GM19452 (cell line): ENCODE results near the gene HLA-B.

Source experiments
- ATAC-seq: cut with Tn5 transposase; IDR thresholded peaks from one replicate; pipeline ENCODE4 v1.9.1; 2021; ENCODE audit not compliant: unreplicated experiment

HLA-B gene

DNA sequence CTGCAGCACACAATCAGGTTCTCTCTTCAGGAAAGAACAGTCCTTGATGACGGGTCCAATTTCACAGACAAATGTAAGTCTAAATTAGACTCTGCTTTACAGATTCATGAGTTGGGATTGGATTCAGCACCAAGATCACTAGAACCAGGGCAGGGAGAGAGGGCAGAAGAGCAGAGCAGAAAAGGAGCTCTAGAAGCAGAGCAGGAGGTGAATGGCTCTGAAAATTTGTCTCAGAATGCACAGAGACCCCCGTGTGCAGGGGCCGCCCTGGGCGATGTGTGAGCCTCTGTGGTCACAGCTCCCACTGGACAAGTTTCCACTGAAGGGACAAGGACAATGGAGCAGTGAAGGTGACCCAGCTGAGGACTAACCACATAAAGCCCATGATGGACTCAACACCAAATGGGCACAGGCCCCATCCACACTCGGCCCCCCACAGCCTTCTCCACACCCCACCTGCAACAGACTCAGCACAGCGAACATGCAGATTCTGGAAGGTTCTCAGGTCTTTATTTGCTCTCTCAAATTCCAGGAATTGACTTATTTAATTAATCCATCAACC, 3.5 kb downstream of the HLA-B start:
- no peak for ATAC-seq

DNA sequence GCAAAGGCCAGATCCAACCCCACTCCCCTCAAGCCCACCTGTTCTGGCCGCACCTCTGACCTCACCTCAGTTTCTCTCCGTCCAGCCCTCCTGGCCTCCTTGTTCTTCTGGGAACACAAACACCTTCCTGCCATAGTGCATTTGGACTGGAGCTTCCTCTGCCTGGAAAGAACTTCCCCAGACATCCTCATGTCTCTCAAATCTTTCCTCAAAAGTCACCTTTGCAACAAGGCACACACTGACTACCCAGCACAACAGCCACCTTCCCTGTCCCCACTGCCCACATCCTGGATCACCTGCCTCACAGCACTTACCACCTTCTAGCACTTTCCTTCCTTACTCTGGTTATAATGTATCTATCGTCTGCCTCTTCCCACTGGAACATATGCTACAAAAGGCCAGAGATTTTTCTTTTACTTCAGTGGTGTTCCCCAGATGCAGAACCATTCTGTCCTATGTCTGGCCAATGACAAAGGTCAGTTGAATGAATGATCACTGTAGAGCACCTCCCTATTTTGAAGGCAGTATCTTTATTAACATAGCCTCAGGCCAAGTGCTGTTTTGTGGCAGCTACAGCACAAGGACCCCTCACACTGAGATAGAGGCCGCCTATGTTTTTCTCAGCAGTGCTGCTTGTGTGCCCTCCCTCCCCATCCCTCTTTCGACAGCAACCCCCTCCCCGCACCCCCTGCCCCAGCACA, 4.1 kb downstream of the HLA-B start:
- no peak for ATAC-seq

DNA sequence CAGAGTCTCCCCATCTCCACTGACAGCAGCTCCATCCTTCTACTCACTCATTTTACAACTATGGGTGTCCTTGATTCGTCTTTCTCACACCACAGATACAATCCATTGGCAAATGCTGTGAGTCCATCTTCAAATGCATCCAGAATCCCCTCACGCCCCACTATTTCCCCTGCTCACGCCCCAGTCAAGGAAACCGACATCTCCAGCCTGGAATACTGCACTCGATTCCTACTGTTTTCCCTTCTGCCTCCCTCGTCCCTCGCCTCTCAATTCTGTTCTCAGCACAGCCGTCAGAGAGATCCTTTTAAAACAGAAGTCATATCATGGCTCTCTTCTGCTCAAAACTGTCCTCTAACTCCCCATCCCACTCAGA, 4.7 kb downstream of the HLA-B start:
- ATAC-seq: no peak

DNA sequence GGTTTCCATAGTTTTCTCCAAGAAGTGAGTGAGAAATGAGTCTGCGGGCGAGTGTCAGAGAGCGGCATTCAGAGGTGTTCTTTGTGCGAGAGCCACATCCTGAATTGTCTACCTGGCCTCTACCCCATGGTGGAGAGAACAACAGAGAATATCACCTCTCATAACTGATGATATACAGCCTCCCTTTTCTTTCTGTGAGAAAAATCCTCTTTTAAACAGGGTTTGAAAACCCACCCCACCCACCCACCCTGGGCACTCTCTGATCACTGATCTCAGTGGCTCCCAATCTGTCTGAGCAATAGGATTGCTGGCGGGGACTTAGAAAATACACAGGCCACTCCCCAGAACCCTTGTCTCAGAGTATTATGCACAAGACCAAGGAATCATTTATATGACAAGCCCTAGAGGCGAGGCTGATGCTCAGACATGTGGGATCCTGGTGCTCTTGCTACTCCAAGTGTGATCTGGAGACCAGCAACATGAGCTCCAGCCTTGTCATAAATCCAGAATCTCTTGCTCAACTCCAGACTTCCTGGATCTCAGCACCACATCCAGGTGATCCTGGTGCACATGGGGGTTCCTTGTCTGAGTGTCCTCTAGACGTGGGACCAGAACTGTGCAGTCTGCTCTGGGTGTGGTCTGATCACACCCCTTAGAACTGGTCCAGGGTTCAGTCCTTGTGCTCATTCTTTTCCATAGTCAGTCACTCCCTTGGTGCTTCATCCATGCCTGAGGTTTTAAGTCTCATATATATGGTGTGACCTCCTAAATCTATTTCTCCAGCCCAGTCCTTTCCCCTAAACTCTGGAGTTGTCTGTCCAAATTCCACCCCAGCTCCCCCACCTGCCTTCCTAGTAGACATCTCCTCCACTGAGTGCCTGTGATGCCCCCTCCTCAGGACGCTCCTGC, 5.3 kb downstream of the HLA-B start:
- no peak for ATAC-seq

DNA sequence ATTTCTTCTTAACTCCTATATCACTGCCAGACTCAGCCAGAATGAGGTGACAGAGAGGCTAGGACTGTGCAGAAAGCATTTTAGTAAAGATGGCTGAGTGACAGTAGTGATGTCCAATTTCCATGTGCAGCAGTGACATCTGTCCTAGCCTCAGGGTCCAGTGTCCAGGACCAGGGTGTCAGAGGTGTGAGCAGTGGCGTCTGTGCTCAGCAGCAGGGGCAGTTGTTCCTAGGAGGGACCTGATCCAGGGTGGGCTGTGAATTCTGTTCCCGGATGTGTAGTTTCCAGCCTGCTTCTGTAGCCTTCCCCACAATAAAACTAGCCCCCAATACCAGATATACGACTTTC, 6.0 kb downstream of the HLA-B start:
- no peak for ATAC-seq

DNA sequence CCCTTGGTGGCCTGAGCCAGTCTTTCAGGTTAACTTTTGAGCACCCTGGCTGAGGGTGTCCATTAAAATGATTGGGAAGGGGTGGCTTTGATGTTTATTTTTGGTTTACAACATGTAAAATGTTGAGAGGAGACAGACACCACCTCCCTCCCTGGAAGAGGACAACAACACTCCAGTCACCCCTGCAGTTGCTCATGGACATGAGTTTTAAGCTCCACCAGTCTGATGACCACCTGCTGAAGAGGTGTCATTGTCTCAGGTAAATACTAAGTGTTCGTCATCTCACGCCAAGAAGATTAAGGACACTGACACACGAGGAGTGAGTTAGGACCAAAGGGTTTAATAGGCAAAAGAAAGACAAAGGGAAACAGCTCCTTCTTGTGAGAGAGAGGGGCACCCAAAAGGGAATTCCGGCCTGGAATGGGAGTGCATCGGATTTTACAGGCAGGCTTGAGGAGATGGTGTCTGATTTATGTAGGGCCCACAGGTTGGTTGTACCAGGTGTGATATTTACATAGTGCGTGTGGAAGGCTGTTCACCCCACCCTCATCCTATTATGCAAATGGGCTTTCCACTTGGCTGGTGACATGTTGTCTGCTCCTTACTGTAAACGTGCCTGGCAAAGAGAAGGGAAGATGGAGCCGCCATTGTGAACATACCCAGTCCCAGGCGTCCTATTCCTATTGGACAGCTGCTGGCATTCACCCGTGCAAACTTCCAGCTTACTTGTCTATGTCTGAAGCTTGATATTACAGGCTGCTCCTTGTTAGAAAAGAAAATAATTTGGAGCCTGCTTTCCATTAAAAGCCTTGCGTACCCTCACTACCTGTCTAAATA, 6.6 kb downstream of the HLA-B start:
- ATAC-seq: no peak

DNA sequence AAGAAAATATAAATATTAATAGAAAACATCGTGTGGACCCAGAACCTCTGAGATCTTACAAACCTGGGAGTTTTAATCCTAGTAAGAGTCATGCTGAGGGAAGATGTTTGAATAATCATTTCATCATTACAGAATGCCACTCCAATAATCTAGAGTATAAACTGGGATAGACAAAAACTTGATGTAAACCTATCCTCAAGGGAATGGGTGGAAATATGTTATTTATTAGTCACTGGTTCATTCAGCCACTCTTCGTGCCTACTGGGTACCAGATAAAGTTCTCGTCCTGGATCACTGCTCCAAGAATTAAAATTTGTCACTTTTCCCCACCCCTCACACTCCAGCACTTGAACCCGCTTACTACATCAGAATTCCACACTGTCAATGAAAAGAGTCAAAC, 7.7 kb downstream of the HLA-B start:
- ATAC-seq: no peak

DNA sequence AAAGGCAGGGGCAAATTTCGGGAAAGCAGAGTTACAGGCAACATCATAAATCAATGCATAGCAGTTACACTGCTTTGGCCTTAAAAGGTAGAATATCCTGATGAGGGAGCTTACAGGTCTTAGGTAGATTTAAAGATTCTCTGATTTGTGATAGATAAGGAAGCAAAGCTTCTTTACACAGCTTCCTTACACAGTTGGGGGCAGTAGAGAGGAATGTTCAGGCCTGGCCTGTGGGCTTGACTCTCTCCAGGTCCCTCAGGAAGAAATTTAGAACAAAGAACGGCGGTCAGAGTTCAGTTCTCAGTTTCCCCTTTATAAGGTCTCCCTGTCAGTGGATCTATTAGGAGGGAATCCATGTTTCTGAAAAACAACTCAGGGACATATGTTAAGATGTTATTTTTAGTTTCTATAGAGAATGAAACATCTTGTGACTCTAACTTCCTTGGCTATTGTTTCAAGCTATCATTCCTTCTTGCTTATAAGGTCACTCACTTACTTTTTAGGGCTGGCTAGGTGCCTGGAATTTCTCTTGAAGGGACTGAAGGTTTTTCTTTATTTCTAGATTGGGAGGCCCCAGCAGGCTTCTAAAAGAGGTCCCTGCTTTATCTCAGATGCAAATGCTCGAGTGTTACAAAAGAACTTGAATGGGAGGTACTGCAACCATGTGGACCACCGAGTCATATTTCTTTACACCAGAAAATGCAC, 11.8 kb downstream of the HLA-B start:
- no peak for ATAC-seq

DNA sequence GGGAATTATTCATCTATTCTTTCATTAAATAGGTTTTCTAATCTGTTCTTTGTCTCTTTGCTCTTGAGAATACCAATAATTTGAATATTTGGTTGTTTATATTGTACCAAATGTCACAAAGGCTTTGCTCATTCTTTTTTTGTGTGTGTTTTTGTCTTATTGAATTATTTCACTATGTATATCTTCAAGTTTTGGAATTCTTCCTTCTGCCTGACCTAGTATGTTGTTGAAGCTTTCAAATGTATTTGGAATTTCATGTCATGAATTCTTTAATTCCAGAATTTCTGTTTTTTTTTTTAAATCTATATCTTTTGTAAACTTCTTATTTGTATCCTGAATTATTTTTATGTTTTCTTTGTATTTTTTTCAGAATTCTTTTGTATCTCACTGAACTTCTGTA, 16.8 kb downstream of the HLA-B start:
- no peak for ATAC-seq

DNA sequence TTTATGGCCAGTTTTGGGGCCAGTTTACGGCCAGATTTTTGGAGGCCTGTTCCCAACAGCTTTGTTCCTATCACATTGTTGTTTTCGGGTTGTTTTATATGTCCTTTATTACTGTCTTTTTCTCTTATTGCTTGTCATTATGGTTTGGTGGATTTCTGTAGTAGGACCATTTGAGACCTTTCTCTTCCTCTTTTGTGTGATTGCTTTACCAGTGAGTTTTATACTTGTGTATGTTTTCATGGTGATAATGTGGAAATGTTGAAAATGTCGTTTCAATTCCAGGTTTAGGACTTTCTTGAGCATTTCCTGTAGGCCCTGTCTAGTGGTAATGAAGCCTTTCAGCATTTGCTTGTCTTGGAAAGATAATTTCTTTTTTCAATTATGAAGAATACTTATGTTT, 17.8 kb downstream of the HLA-B start:
- no peak for ATAC-seq

DNA sequence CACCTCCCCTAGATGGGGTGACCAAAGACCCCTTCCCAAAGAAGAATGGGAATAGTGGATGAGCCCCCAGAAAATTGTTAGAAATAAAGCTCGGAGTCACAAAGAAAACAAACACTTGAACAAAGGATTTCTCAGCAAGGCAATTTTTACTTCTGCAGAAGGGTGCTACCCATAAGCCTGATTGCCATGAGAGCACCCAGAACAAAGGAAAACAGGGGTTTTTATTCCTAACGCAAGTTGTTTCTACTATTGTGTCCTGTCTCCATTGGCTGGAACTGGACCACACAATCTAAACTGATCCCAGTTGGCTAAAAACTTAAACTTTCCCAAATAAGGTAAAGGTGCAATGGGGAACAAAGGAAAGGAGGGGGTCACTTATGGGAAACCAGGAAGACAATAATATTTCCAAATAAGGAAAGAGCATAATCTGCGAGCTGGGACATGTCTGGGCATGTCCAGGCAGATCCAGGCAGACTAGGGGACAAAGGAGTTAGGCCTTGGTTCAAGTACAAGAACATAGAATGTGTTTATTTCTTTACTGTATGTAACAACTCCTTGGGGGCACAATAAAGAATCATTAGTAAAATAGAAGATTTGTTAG, 20.0 kb downstream of the HLA-B start:
- ATAC-seq: no peak

DNA sequence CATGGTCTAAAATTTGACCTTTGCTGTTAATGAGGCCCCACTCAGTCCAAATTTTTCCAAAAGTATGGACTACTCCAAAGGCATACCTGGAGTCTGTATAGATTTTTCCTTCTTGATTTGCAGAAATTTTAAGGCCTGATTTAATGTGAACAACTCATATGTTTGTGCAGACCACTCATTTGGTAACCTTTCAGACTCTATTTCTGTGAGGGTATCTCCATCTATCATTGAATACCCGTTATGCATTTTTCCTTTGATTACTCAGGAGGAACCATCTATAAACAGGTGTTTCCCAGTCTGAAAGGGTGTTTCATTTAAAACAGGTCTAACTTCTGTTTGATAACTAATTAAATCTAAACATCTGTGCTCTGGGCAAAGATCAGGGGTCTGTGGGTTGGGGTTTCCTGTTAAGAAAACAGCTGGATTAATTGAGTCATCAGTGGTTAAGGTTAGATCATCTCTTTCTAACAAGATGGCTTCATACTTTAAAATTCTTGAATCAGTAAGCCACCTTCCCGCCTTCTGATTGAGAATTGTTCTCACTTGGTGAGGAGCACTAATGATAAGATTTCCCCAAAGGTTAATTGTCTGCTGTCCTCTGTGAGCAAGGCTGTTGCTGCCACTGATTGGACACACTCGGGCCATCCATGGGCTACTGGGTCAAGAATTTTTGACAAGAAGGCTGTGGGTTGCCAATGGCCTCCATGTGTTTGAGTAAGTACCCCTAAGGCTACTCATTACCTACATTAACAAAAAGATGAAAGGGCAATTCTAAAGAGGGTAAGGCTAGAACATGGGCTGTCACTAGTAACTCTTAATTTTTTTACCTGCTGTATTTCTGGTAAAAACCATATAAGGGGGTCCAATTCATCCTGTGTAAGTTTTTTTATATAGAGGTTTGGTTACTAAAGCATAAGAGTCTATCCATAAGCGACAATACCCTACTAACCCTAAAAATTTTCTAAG, 24.1 kb downstream of the HLA-B start:
- no peak for ATAC-seq

DNA sequence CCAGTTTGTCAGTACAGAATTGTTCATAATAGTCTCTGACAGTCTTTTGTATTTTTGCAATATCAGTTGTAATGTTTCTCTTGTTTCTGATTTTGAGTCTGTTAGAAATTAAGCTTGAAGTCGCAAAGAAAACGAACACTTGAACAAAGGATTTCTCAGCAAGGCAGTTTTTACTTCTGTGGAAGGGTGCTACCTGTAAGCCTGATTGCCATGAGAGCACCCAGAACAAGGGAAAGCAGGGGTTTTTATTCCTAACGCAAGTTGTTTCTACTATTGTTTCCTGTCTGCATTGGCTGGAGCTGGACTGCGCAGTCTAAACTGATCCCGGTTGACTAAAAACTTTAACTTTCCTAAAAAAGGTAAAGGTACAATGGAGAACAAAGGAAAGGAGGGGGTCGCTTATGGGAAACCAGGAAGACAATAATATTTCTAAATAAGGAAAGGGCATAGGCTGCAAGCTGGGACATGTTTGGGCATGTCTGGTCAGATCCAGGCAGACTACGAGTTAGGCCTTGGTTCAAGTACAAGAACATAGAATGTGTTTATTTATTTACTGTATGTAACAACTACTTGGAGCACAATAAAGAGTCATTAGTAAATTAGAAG, 28.5 kb downstream of the HLA-B start:
- ATAC-seq: no peak

DNA sequence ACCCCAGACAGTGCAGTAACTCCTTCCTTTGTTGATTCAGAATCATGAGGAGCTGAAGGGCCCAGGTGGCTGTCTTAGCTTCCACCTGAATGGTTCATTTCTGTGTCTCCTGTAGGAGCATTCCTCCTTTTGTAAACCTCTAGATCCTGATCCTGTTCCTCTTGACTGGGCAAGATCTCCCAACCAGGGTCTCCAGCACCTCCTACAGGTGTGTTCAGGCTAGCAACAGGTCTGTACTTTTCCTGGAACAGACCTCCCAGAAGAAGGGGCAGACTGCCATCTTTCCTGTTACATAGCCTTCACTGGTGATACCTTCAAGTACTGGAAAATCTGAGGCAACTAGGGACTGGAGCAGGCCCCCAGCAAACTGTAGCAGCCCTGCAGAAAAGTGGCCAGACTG, 35.2 kb downstream of the HLA-B start:
- no peak for ATAC-seq

DNA sequence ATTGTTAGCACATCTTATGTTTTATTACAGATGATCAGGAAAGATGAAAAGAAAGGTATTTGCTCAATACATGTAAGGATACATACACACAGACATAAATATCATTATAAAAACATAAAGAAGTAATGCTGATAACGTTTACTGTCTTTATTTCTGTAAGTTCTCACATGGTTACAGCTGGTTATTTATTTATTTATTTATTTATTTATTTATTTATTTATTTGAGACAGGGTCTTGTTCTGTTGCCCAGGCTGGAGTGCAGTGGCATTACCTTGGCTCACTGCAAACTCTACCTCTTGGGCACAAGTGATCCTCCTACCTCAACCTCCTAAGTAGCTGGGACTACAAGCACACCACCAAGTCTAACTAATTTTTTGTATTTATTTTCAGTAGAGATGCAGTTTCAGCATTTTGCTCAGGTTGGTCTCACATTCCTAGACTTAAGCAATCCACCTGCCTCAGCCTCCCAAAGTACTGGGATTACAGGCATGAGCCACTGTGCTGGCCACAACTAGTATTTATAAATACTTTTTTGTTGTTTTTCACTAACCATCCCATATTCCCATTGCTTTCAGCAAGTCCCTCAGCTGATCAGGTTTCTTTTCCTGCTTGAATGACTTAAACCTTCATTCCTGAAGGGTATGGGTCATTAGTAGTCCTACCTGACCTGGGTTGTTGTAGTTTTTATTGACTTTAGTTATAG, 35.8 kb downstream of the HLA-B start:
- no peak for ATAC-seq

DNA sequence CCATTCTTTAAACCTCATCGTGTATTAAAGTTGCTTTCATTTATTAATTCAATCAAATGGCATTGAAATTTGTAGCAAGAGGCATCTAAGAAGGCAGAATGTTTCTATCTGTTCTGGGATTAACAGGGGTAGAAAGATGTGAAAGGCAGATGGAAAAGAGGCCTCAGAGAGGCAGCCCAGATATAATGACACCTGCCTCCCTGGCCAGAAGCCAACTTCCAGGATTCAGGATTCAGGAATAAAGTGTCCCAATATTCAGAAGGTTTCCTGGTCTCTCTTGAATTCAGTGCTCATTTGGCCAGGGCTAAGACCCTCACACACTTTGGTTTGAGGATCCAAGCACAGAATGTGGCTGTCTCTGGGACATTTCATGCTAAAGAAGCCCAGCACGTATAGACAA, 39.9 kb downstream of the HLA-B start:
- no peak for ATAC-seq

DNA sequence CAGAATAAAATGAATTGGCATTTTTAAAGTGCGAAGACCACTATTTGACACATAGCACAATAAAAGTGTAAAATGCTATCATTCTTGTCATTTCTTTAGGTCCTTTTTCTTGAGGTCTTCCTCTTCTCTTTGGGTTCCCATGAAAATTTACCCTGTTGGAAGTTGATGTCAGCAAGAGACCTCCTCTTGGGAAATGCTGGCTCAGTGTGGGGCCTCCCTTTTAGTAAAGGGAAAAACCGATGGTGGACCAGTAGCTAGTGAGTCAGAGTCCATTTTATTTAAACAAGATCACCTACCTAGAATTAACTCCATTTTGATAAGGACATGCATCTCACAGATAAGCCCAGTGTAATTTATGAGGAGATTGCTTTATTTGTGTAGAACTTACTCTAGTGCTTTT, 47.3 kb downstream of the HLA-B start:
- no peak for ATAC-seq

DNA sequence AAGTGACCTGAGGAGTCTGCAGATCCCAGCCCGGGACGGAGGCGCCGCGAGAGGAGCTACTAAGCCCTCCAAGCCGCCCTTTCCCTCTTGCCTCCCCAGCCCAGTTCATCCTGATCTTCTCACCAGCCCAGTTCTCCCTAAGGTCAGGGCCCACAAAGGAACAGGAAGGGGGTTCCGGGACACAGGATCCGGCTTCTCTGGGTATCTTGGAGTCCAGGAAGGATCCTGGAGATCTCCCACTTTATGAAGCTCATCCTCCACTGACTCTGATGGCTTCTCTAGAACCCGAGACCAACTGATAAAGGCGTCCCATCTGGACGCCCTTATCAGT, 48.2 kb downstream of the HLA-B start:
- no peak for ATAC-seq
